Measurements from ENCODE around the gene ABCC12. TPM values are rescaled to one million over a fixed set of nuclear protein-coding genes. Genes with fewer than 3 reads are reported as not detected.
"Not testable (repeated sequence)": the region's sequence is repeated elsewhere in the genome, so short reads cannot be mapped to it uniquely, and the experiment has no call there.

Gene ABCC12
- total and polyA plus RNA-seq, 2 donors from 2014 or later: not detected

GRCh38 chr16:48184681-48185080 lies 28.9 kb upstream of the ABCC12 start:
- TF ChIP-seq, protein P1, sequence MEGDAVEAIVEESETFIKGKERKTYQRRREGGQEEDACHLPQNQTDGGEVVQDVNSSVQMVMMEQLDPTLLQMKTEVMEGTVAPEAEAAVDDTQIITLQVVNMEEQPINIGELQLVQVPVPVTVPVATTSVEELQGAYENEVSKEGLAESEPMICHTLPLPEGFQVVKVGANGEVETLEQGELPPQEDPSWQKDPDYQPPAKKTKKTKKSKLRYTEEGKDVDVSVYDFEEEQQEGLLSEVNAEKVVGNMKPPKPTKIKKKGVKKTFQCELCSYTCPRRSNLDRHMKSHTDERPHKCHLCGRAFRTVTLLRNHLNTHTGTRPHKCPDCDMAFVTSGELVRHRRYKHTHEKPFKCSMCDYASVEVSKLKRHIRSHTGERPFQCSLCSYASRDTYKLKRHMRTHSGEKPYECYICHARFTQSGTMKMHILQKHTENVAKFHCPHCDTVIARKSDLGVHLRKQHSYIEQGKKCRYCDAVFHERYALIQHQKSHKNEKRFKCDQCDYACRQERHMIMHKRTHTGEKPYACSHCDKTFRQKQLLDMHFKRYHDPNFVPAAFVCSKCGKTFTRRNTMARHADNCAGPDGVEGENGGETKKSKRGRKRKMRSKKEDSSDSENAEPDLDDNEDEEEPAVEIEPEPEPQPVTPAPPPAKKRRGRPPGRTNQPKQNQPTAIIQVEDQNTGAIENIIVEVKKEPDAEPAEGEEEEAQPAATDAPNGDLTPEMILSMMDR (IDR thresholded peaks at IDR 0.05; ENCODE audit: borderline replicate concordance, extremely low read depth, insufficient read depth): no peak
- H3K9ac ChIP-seq (ENCODE audit: low read length in 3 of 3): no peak overlapping the region
- H3K36me3 ChIP-seq (ENCODE audit: control insufficient read depth in 2 of 3, insufficient read depth in 3 of 3, low read length in 3 of 3): no peaks in the 10 kb centered on the region
- H3K4me3 ChIP-seq (ENCODE audit: low read length in 3 of 3): no peak overlapping the region
- intact Hi-C loops (cut with DNase I): no loop called here
- no peak for FAIRE-seq
- DNase-seq: no peak
- no peaks in the 10 kb centered on the region for H3K4me1 ChIP-seq (ENCODE audit: control insufficient read depth in 2 of 3, insufficient read depth in 2 of 3, low read depth in 1 of 3, low read length in 3 of 3)
- H3K9me3 ChIP-seq (ENCODE audit: control insufficient read depth in 2 of 3, insufficient read depth in 1 of 3, low read length in 3 of 3): no peaks in the 10 kb centered on the region
- H3K27me3 ChIP-seq (ENCODE audit: control insufficient read depth, insufficient read depth, low read length): no peaks in the 10 kb centered on the region
- H3K27ac ChIP-seq (ENCODE audit: low read depth in 2 of 2, low read length in 2 of 2): no peak overlapping the region

- Histone ChIP-seq H3K9me3 (ENCODE audit: control insufficient read depth in 2 of 3, insufficient read depth in 1 of 3, low read length in 3 of 3) (no peaks in the 10 kb centered on the region), H3K27me3 (ENCODE audit: control insufficient read depth, insufficient read depth, low read length) (no peaks in the 10 kb centered on the region), H3K4me1 (ENCODE audit: control insufficient read depth in 2 of 3, insufficient read depth in 2 of 3, low read depth in 1 of 3, low read length in 3 of 3) (no peaks in the 10 kb centered on the region), H3K9ac (ENCODE audit: low read length in 3 of 3) (no peak overlapping the region), H3K27ac (ENCODE audit: low read depth in 2 of 2, low read length in 2 of 2) (no peak overlapping the region), H3K36me3 (ENCODE audit: control insufficient read depth in 2 of 3, insufficient read depth in 3 of 3, low read length in 3 of 3) (no peaks in the 10 kb centered on the region), H3K4me3 (ENCODE audit: low read length in 3 of 3) (no peak overlapping the region)
- FAIRE-seq: no peak
- TF ChIP-seq, protein P1 (IDR thresholded peaks at IDR 0.05; ENCODE audit: borderline replicate concordance, extremely low read depth, insufficient read depth): no peak
- intact Hi-C loops (cut with DNase I): no loop called here
- DNase-seq: no peak
These were observed 27.3 kb upstream of the ABCC12 start for GRCh38 chr16:48182979-48183537.

- H3K9me3 ChIP-seq (ENCODE audit: control insufficient read depth in 2 of 3, insufficient read depth in 1 of 3, low read length in 3 of 3); H3K4me1 ChIP-seq (ENCODE audit: control insufficient read depth in 2 of 3, insufficient read depth in 2 of 3, low read depth in 1 of 3, low read length in 3 of 3); FAIRE-seq; H3K9ac ChIP-seq (ENCODE audit: low read length in 3 of 3); H3K27ac ChIP-seq (ENCODE audit: low read depth in 2 of 2, low read length in 2 of 2); DNase-seq; H3K36me3 ChIP-seq (ENCODE audit: control insufficient read depth in 2 of 3, insufficient read depth in 3 of 3, low read length in 3 of 3); H3K4me3 ChIP-seq (ENCODE audit: low read length in 3 of 3); intact Hi-C loops (cut with DNase I); H3K27me3 ChIP-seq (ENCODE audit: control insufficient read depth, insufficient read depth, low read length): not testable (repeated sequence)
These were observed 26.1 kb upstream of the ABCC12 start for GRCh38 chr16:48181746-48182520.

DNA sequence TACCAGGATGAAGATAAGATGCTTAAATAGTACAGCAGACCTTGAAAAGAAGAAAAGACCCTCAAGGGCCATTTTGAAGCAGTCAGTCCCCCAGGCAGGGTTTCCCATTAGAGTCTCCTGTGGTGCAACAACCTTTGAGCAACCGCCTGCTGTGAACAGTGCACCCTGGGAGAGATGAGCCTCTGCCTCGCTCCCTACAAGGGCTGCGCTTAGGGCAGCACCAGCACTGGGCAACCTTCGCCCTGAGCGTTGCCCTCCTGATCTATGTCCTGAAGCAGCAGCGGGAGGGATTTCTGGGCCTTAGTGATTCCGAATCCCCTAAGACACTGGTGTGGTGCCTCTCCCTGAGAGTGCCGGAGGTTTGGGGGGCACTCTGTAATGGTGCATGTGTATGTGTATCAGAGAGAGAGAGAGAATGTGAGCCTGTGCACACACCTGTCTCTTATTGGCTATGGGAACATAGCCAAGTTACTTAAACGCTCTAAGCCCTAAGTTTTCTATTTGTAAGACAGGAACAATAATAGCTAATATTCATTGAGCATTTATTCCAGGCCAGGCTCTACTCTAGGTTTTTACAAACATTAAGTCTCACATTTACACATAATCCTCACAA lies 25.2 kb upstream of the ABCC12 start:
- FAIRE-seq: no peak

More for the DNA sequence above, 25.2 kb upstream of the ABCC12 start:
- Histone ChIP-seq H3K9ac (ENCODE audit: low read length in 3 of 3) (no peak overlapping the region), H3K9me3 (ENCODE audit: control insufficient read depth in 2 of 3, insufficient read depth in 1 of 3, low read length in 3 of 3) (no peaks in the 10 kb centered on the region), H3K4me3 (ENCODE audit: low read length in 3 of 3) (no peak overlapping the region), H3K36me3 (ENCODE audit: control insufficient read depth in 2 of 3, insufficient read depth in 3 of 3, low read length in 3 of 3) (no peaks in the 10 kb centered on the region), H3K4me1 (ENCODE audit: control insufficient read depth in 2 of 3, insufficient read depth in 2 of 3, low read depth in 1 of 3, low read length in 3 of 3) (no peaks in the 10 kb centered on the region), H3K27ac (ENCODE audit: low read depth in 2 of 2, low read length in 2 of 2) (no peak overlapping the region), H3K27me3 (ENCODE audit: control insufficient read depth, insufficient read depth, low read length) (no peaks in the 10 kb centered on the region)
- intact Hi-C loops (cut with DNase I): no loop called here
- TF ChIP-seq, protein P1 (IDR thresholded peaks at IDR 0.05; ENCODE audit: borderline replicate concordance, extremely low read depth, insufficient read depth): no peak
- DNase-seq: no peak
